ENCODE data around the gene TAF11L14. TPM values are rescaled to one million over a fixed set of nuclear protein-coding genes. Genes with fewer than 3 reads are reported as not detected.
"Not testable (repeated sequence)": the region's sequence is repeated elsewhere in the genome, so short reads cannot be mapped to it uniquely, and the experiment has no call there.

TAF11L14 gene
- total RNA-seq, 1 experiment from 2014 or later = not detected

DNA sequence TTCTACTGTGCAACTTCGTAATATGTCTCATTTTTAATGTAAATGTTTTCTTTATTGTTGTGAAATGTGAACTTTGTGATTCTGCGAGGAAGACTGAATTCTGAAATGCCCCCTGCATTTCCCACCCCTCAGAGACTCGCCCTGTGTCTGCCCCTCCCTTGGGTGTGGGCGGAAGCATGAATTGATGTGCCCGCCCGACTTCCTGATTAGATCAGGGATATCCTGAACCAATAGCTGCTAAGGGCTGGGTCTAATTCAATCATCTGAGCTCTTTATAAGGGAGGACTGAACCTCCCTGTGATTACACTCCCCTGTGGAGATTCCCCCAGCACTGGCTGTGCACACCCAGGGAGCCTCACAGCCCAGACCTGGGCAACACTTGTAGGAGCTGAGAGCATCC is 30.4 kb upstream of the TAF11L14 start, which contains the start of gene TAF11L11:
Gene TAF11L11 (plus strand): TSS at position 304 of the 400 bp plus-strand sequence.
- ATAC-seq; H3K27ac ChIP-seq (ENCODE audit: low read length); H3K36me3 ChIP-seq (ENCODE audit: control insufficient read depth, insufficient read depth, low read length); CTCF ChIA-PET; BruUV-seq (replicated peaks); H3K4me1 ChIP-seq (ENCODE audit: control insufficient read depth, insufficient read depth, low read length); H3K9me3 ChIP-seq (ENCODE audit: control insufficient read depth, insufficient read depth, low read depth, low read length); DNase-seq (ENCODE audit: low read depth, low spot score); POLR2A ChIA-PET; intact Hi-C loops (cut with micrococcal nuclease; ENCODE audit: unreplicated experiment); in situ Hi-C loops (cut with HindIII; ENCODE audit: low pct_unique_long_range_greater_than_20kb, low sequenced_read_pairs); H3K4me3 ChIP-seq (ENCODE audit: low read depth in 2 of 2, low read length in 2 of 2); H3K27me3 ChIP-seq (ENCODE audit: control insufficient read depth, insufficient read depth, low read length): not testable (repeated sequence)

- Histone ChIP-seq H3K27ac (ENCODE audit: low read length) (no peak overlapping the region), H3K4me1 (ENCODE audit: control insufficient read depth, insufficient read depth, low read length) (no peaks in the 10 kb centered on the region), H3K27me3 (ENCODE audit: control insufficient read depth, insufficient read depth, low read length) (no peaks in the 10 kb centered on the region), H3K4me3 (ENCODE audit: low read depth in 2 of 2, low read length in 2 of 2) (no peak overlapping the region), H3K9me3 (ENCODE audit: control insufficient read depth, insufficient read depth, low read depth, low read length) (no peaks in the 10 kb centered on the region), H3K36me3 (ENCODE audit: control insufficient read depth, insufficient read depth, low read length) (no peaks in the 10 kb centered on the region)
- BruUV-seq (replicated peaks) = no TSS peak
- intact Hi-C loops (cut with micrococcal nuclease; ENCODE audit: unreplicated experiment) (no loop called here), in situ Hi-C loops (cut with HindIII; ENCODE audit: low pct_unique_long_range_greater_than_20kb, low sequenced_read_pairs) (no loop called here)
- no peak for DNase-seq (ENCODE audit: low read depth, low spot score)
- CTCF ChIA-PET = no interaction called here
- POLR2A ChIA-PET = no interaction called here
- no peak for TF ChIP-seq REST (IDR thresholded peaks at IDR 0.05; ENCODE audit: insufficient read depth in 1 of 2, low read depth in 2 of 2, low read length in 1 of 2)
- TF ChIP-seq, protein P1, sequence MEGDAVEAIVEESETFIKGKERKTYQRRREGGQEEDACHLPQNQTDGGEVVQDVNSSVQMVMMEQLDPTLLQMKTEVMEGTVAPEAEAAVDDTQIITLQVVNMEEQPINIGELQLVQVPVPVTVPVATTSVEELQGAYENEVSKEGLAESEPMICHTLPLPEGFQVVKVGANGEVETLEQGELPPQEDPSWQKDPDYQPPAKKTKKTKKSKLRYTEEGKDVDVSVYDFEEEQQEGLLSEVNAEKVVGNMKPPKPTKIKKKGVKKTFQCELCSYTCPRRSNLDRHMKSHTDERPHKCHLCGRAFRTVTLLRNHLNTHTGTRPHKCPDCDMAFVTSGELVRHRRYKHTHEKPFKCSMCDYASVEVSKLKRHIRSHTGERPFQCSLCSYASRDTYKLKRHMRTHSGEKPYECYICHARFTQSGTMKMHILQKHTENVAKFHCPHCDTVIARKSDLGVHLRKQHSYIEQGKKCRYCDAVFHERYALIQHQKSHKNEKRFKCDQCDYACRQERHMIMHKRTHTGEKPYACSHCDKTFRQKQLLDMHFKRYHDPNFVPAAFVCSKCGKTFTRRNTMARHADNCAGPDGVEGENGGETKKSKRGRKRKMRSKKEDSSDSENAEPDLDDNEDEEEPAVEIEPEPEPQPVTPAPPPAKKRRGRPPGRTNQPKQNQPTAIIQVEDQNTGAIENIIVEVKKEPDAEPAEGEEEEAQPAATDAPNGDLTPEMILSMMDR (IDR thresholded peaks at IDR 0.05) = no peak
- no peak for TF ChIP-seq TCF7L2 (IDR thresholded peaks at IDR 0.05; ENCODE audit: low read depth, low read length)
- no peak for TF ChIP-seq POLR2AphosphoS5 (IDR thresholded peaks at IDR 0.05; ENCODE audit: low read depth, low read length)
- no peak for TF ChIP-seq SIN3A (IDR thresholded peaks at IDR 0.05; ENCODE audit: borderline replicate concordance, insufficient read depth, low read depth, low read length)
- ATAC-seq = no peak
Measured at GRCh38 chr5:17604951-17605350, 29.3 kb upstream of the TAF11L14 start.

DNA sequence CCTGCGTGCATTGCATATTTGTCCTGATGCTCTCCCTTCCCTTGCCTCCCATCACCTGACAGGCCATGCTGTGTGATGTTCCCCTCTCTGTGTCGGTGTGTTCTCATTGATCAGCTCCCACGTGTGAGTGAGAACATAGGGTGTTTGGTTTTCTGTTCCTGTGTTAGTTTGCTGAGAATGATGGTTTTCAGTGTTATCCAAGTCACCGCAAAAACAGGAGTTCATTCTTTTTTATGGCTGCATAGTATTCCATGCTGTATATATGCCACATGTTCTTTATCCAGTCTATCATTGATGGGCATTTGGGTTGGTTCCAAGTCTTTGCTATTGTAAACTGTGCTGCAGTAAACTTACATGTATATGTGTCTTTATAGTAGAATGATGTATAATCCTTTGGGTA is 26.8 kb upstream of the TAF11L14 start:
- DNase-seq (ENCODE audit: low read depth, low spot score); ATAC-seq; H3K27me3 ChIP-seq (ENCODE audit: control insufficient read depth, insufficient read depth, low read length); H3K4me1 ChIP-seq (ENCODE audit: control insufficient read depth, insufficient read depth, low read length); in situ Hi-C loops (cut with HindIII; ENCODE audit: low pct_unique_long_range_greater_than_20kb, low sequenced_read_pairs); H3K4me3 ChIP-seq (ENCODE audit: low read depth in 2 of 2, low read length in 2 of 2); intact Hi-C loops (cut with micrococcal nuclease; ENCODE audit: unreplicated experiment); CTCF ChIA-PET; H3K9me3 ChIP-seq (ENCODE audit: control insufficient read depth, insufficient read depth, low read depth, low read length); H3K27ac ChIP-seq (ENCODE audit: low read length); H3K36me3 ChIP-seq (ENCODE audit: control insufficient read depth, insufficient read depth, low read length); POLR2A ChIA-PET; BruUV-seq (replicated peaks): not testable (repeated sequence)

DNA sequence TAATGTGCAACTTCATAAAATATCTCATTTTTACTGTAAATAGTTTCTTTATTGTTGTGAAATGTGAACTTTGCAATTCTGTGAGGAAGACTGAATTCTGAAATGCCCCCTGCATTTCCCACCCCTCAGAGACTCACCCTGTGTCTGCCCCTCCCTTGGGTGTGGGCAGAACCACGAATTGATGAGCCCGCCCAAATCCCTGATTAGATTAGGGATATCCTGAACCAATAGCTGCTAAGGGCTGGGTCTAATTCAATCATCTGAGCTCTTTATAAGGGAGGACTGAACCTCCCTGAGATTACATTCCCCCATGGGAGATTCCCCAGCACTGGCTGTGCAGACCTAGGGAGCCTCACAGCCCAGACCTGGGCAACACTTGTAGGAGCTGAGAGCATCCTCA is 24.2 kb upstream of the TAF11L14 start, which contains the start of gene TAF11L12:
Gene TAF11L12 (plus strand): TSS at position 301 of the 400 bp plus-strand sequence.
- ATAC-seq; BruUV-seq (replicated peaks); H3K9me3 ChIP-seq (ENCODE audit: control insufficient read depth, insufficient read depth, low read depth, low read length); H3K4me1 ChIP-seq (ENCODE audit: control insufficient read depth, insufficient read depth, low read length); DNase-seq (ENCODE audit: low read depth, low spot score); H3K36me3 ChIP-seq (ENCODE audit: control insufficient read depth, insufficient read depth, low read length); CTCF ChIA-PET; H3K27ac ChIP-seq (ENCODE audit: low read length); POLR2A ChIA-PET; in situ Hi-C loops (cut with HindIII; ENCODE audit: low pct_unique_long_range_greater_than_20kb, low sequenced_read_pairs); H3K4me3 ChIP-seq (ENCODE audit: low read depth in 2 of 2, low read length in 2 of 2); intact Hi-C loops (cut with micrococcal nuclease; ENCODE audit: unreplicated experiment); H3K27me3 ChIP-seq (ENCODE audit: control insufficient read depth, insufficient read depth, low read length): not testable (repeated sequence)

Data from Panc1 (cell line).